AG09319 (cell line): ENCODE data around the gene UFC1.
A peak's percentile ranks its signal among the peaks of the same experiment; 100 is the strongest.

Experiments used
- DNase-seq: peaks from one replicate; pipeline ENCODE4 v3.0.0-alpha.2; 2010; ENCODE audit warnings: low read depth; ENCODE audit errors: extremely low read depth
- CTCF ChIP-seq: IDR thresholded peaks from 2 replicates; pipeline ENCODE4 v1.5.1; 2011; ENCODE audit warnings: low read depth, mild to moderate bottlenecking, inconsistent platforms, low read length, moderate library complexity

Gene UFC1

GRCh38 chr1:161117759-161118581 is 35.8 kb upstream of the UFC1 start, which contains the start of the genes NIT1 and PFDN2:
Gene NIT1, plus strand, starts transcription at chr1:161118105. Its CDS starts 72 bp downstream, at chr1:161118177.
Gene PFDN2, minus strand, starts transcription at chr1:161118037. Its CDS starts 11 bp downstream, at chr1:161118026.
- no peak for DNase-seq
- TF ChIP-seq CTCF: no peak

GRCh38 chr1:161119092-161119903 is 34.5 kb upstream of the UFC1 start:
- DNase-seq: no peak
- TF ChIP-seq CTCF: peak; percentile 37

- no peak for TF ChIP-seq CTCF
Measured at GRCh38 chr1:161121042-161121650, 32.6 kb upstream of the UFC1 start.

GRCh38 chr1:161121834-161122233 is 31.9 kb upstream of the UFC1 start:
- DNase-seq: no peak
- no peak for TF ChIP-seq CTCF

More at GRCh38 chr1:161121042-161121650, 32.6 kb upstream of the UFC1 start:
- no peak for DNase-seq

- no peak for DNase-seq
- no peak for TF ChIP-seq CTCF
Measured at GRCh38 chr1:161122967-161123366, 30.8 kb upstream of the UFC1 start.

- no peak for TF ChIP-seq CTCF
Measured at GRCh38 chr1:161127649-161128048, 26.1 kb upstream of the UFC1 start.

More at GRCh38 chr1:161127649-161128048, 26.1 kb upstream of the UFC1 start:
- DNase-seq: no peak
